Stimulated activated CD4-positive, alpha-beta T cell treated with anti-CD3 and anti-CD28 coated beads, Interleukin-12 subunit alpha, Interleukin-12 subunit beta, amount 100 ng/mL, for 48 hours (primary cell): ENCODE results near the gene MYNN.
"Not testable (repeated sequence)": the region's sequence is repeated elsewhere in the genome, so short reads cannot be mapped to it uniquely, and the experiment has no call there.

Experiments used
- DNase-seq, 3 donors: peaks; one replicate each; pipeline ENCODE4 v3.0.0-alpha.2; 2020; ENCODE audit warnings: low read depth in 2 of 3, low spot score in 1 of 3

Gene MYNN

DNA sequence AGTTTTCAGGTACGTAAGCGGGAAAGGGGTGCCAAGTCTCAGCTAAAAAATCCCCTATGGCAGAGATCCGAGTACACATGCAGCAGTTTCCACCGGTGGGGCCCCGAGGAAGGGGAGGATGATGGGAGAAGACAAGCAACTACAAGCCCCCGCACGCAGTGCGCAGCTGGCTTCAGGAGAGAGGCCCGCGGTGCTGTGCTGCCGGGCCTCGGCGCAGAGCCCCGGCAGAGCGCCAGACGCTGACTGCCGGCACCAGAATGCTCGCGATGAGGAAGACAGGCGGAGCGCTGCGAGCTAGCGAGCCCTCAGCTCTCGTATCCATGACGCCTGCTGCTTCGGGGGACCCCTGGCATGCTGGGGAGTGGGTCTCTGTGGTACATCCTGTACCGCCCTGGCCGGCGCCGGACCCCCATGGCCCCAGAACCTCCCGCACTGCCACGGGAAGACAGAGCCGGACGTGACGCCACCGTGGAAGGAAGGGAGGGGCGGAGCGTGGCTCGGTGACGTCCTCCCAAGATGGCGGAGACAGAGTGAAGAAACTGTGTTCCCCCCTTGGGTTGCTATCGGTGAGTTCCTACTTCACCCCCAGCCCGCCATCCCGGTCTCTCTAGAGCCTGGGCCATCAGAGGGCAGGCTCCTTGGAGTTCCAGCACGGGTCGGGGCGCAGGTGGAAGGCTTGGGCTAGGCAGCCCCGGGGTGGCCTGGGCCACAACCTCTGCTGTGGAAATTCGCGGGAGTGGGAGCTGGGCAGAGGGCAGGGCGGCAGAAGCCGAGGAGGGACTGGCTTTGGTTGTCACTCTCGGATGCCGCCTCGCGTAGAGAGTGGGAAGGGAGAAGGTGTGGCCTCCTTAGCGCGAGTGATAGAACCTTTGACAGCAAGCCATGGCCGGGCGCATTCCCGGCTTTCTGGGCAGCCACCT is at the start of gene MYNN:
Gene MYNN, plus strand, starts transcription at position 500 of the 920 bp plus-strand sequence. CDS start 900 bp downstream, outside the sequence.
- peak; percentile 85 to 90 (median 87) for DNase-seq

DNA sequence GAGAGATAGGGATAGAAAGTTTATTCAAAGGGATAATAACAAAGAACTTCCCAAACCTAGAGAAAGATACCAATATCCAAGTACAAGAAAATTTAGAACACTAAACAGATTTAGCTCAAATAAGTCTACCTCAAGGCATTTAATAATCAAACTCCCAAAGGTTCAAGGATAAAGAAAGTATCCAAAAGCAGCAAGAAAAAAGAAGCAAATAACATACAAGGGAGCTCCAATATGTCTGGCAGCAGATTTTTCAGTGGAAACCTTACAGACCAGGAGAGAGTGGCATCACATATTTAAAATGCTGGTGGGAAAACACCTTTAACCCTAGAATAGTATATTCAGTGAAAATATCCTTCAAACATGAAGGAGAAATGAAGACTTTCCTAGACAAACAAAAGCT is 41.3 kb upstream of the MYNN start:
- DNase-seq, result not testable (repeated sequence)

DNA sequence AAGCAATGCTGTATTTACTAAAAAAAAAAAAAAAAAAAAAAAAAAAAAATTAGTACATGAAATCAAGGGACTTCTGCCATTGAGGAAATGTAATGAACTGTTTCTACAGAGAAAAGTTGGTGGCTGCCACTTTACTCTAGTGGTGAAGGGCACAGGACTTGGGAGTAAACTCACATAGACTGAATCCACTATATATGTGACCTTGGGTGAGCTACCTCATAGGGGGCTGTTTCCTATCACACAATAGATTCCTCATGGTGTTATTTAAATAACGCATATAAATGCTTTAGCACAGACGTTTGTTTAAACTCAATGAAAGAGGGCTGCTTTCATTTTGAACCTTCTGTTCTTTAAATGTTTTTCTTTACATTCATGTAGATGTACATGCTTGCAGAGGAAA is 34.1 kb upstream of the MYNN start:
- no peak for DNase-seq

DNA sequence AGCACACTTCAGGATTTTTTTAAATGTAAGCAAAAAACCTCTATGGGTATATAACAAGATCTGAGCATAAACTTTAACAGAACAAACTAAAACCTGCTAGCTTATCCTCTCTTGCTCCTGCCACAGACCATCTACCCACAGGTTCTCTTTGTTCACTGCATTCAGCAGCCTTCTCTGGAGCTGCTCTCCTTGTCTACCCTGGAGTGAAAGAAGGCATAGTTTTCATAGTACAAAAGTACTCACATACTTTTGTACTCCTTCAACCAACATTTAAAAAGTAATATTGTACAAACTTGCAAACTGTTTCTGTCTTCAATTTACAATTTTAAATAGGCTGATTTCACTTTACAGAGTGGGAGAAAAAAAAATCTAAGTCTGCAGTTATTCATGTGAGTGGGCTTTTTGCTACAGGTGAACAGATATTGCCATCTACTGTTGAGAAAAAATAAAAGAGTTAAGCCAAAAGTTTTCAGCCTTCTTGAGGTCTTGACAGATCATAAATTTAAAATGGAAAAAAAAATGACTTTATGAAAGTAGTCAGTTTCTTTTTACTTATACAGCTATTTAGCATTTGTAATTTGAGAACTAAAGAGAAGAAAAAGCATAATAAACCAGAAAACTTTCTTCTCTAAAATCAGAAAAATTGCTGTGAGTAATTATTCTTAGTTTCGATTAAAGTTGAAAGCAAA is 28.7 kb upstream of the MYNN start:
- no peak for DNase-seq

DNA sequence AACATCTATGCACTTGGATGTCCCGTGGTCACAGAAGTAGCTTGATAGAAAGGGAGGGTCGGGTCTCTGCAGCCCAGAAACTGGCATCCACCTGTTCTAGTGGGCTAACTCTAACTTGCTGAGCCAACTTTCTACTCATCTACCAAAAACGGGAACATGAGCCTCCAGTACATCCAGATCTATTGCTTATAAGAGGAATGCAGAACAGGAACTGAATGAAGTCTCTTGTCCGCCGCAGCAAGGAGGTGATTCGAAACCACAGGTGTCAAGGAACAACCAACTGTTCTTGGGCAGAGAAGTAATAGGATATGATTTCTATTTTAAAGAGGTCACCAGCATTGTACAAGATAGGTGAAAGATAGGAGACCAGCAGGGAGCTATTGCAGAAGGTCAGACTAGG is 26.3 kb upstream of the MYNN start:
- DNase-seq, result no peak

DNA sequence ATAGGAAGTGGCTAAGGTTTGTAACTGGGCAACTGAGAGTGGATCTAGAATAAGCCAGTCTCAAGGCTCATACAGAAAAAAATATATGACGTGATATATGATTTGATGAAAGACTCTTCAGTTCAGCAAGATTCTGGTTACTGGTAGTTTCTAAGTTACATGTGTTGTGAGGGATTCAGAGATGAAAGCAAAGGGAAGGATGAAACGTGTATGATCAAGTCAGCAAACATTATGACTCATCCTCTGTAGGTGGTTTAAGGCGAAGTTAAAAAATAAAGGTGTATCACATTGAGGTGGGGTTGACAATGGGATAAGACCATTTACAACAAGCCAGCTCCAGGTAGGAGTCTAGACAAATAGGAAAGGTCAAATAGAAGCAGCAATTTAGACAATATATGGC is 24.5 kb upstream of the MYNN start:
- DNase-seq, result no peak

DNA sequence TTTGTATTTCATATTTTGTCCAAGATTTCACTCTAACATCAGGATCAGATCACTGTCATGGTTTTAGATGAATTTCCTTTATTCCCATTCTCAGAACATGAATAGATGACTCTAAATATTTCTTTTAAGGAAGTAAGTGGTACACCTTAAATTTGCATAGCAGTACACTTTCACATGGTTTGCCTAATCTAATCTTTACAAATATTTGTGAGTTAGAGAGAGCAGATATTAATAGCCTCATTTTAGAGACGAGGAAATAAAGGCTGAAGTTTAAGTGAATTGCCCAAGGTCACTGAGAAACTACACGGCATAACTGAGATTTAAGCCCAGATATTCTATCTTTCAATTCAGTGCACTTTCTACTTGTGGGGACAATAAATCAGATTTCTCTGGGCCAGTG is 22.5 kb upstream of the MYNN start:
- DNase-seq, result no peak

DNA sequence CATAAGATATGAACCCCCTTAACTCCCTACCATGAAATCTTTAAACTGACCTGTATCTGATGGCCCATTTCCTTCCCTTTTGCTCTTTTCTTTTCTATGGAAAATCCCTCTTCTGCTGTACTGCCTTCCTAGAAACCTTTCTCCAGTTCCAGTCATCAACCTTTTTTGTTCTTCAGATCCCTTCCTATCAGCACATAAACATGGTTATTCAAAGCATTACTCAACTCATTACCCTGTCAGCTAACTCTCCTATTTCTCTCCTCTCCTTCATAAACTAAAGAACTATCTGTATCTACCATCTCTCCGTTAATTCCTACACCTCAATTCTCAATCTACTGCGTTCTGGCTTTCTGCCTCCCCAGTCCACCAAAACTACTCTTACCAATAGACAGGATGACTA is 21.3 kb upstream of the MYNN start:
- no peak for DNase-seq

DNA sequence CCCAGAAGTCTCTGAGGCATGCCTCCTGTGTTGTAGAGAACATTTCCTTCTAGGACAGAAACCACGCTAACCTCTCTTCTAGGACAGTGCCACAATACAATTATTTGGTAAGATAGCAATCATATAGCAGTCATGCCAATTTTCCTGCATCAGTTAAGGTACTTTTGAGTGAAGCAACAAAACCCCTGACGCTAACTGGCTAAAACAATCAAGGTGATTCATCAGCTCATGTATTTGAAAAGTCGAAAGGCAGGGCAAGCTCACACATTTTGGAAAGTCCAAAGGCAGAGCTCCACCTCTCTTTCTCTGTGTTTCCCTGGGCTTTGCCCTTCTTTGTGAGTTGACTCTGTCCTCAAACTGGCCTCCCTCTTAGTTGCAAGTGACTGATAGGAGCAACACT is 18.5 kb upstream of the MYNN start:
- no peak for DNase-seq

DNA sequence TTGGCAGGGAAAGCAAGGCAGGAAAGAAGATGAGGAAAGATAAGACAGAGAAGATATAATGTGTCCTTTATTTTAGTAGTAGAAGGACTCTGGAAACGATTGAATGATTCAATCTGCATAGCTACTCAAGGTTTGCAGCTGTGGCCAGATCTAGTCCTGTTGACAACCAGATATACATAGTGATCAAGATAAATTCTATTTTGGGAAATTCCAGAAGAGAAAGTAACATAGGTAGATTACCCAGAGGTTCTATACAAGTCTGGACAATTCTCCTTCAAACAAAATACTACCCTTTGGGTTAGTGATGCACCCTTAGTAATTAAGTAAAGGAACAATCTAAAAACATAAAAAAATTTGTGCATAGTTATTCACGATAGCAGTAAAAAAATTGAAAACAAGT is 17.7 kb upstream of the MYNN start:
- DNase-seq, result no peak

DNA sequence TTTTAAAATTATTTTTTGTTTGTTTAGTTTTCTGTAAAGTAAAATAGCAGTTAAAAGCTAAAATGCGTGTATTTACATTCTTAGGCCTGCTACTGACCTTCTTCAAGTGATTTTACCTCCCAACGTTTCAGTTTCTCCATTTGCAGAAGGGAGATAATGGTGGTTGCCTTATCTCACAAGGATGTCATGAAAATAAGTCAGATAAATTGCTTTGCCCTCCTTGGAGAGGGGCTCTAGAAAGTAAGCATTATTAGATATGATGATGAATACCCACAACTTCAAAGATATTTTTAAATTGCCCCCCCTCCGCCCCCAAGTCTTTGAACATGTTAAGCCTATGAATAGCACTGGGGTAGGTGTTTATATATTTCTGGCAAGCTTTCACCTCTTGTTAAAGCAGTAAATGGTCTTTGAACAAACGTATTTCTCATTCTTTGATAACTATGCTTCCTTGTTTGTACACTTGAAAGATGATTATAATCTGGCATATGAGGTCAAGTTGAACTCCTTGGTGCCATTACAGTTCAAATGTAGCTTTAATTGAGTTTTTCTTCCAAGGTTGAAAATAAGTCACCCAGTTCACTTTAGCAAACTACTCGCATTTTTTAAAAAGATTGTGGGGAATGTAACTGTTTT is 14.7 kb upstream of the MYNN start:
- no peak for DNase-seq

DNA sequence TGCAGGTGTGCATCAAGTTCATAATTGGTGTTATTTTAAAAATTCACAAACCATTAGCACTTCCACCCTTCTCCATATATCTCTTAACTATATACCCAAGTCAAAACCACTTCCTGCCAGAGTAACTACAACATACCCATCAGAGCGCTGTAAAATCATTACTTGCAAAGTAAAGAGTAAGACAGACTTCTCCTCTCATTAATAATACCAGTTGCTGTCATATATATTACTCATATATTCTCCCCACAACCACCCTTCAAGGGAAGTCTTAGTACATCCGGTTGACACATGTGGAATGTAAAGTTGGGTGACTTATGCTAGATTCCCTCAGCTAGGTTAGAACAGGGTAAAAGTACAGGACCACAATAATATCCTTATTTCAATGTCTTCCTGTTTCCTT is 13.9 kb upstream of the MYNN start:
- DNase-seq, result no peak

DNA sequence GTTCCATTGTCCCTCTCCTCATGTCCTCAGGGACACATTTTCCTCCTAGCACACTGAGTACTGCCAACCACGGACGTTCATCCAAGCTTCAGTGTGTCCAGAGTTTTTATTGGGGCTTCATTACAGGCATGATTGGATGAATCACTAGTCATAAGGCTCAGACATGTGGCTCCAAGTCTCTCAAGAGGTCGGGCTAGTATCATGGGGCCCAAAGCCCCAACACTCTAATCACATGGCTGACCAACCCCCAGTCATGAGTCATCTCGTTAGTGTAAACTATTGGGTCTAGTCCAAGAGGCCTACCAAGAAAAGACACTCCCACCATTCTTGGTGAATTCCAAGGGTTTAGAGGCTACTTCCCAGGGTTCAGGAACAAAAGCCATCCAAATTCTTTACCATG is 12.7 kb upstream of the MYNN start:
- DNase-seq, result no peak

DNA sequence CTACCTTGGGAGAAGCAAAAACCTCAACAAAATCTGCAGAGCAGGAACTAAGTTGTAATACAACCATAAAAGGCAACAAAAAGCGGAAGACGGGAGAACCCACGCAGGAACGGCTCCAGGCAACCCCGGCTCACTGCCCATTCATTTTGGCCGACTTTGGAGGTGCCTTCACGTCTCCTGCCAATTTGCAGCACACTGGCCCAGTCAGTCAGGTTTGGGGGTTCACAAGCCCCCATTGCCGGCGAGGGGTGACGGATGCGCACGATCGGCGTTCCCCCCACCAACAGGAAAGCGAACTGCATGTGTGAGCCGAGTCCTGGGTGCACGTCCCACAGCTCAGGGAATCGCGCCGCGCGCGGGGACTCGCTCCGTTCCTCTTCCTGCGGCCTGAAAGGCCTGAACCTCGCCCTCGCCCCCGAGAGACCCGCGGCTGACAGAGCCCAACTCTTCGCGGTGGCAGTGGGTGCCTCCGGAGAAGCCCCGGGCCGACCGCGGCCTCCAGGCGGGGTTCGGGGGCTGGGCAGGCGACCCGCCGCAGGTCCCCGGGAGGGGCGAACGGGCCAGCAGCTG is 8.8 kb upstream of the MYNN start:
- peak; percentile 52 to 62 (median 57) for DNase-seq

DNA sequence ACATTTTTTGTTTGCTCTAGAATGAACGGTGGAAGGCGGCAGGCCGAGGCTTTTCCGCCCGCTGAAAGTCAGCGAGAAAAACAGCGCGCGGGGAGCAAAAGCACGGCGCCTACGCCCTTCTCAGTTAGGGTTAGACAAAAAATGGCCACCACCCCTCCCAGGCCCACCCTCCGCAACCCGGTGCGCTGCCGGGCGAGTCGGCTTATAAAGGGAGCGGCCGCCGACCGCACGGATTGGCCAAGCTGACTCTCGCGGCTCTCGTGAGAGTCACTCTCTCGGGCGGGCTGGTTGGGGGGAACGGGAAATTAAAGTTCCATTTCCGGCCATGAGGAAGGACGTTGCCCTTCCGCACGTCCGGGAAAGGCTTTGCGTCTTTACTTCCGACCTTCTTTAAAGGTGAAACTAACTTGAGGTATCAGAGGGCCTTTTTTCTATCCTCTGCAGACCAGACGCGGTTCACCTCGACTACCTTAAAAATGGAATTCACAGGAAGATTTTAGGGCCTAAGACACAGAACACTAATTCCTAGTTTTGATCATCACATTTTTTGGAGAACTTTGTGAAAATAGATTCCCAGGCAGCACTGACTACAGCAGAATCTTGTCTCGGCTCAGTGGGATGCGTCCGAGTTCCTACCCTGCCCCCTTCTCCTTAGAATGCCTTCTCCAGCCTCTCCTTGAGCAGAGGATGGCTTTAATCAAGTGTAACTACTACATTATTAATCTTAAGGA is 8.1 kb upstream of the MYNN start, which contains the start of gene TERC:
Gene TERC, minus strand, starts transcription at position 179 of the 731 bp plus-strand sequence.
- DNase-seq, result peak; percentile 85 to 91 (median 87)

DNA sequence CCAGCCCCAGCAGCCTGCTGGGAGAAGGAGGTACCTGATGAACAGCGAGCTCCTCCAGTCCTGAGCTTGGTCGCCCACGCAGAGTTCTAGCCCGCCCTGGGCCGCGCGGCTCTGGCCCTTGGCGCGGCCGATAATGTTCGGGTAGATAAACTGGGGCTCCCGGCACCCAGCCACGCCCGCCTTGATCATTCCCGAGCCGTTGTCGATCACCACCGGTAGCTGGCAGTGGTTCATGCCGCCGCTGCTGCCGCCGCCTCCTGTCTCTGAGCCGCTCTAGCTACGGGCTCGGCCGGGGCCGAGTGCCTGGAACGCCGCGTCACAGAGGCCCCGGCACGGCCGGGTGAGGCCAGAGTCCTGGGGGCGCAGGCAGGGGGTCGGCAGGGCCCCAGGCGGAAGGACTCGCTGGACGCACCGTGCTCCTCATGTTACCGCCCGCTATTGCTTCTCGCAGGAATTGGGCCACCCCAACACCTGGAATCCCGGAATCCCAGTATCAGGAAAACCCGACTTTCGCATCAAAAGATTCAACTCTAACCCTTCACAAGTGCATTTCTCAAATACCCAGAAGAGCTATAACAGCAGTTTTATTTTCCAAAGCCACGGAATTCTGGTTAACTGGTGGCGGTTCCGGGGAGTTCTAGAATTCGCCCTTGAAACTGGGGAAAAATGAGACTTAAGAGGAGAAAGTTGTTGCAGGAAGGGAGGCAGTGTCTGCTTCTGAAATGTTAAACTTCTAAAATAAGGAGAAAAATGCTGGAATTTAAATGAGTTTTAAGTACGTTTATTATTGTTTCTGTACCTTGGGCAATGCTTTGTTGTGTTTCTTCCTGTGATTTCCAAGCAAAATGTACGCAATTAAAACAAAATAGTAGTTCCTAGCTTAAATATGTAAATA is 3.7 kb upstream of the MYNN start, which contains the start of gene ACTRT3:
Gene ACTRT3, minus strand, starts transcription at position 275 of the 895 bp plus-strand sequence. Its CDS starts 41 bp downstream, at position 234.
- DNase-seq, result peak; percentile 46 to 59 (median 57)

DNA sequence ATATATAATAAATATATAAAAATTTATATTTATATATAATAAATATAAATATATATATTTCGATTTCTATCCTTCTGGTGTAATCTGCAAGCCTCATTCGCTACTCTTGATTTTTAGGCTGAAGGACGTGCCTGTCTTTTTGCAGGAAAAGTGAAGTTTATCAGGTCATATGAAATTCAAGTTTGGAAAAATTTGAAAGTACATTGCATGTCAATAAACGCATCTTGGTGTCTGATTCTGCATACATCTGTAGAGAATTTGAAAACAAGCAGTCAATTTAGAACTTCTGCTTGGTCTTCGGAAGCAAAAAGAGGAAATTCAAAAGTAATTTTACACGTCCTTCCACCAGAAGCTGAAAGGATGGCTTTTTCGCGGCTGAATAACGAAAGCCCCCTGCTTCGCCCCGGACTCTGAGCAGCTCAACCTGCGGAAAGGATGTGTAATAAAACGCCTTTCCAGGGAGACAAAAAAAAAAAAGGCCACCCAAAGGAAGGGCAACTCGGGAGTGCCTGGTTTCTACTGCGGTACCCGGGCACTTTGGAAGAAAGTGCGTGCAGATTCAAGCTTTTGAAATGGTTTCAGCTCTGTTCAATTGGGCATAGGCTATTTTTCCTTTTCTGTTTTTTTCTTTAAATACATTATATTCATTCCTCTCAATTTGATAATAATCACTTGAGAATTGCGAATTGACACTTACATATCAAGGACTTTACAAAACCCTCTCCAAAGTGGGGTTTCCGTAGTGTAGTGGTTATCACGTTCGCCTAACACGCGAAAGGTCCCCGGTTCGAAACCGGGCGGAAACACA is 1.5 kb upstream of the MYNN start:
- DNase-seq, result peak; percentile 29 to 94 (median 35)

DNA sequence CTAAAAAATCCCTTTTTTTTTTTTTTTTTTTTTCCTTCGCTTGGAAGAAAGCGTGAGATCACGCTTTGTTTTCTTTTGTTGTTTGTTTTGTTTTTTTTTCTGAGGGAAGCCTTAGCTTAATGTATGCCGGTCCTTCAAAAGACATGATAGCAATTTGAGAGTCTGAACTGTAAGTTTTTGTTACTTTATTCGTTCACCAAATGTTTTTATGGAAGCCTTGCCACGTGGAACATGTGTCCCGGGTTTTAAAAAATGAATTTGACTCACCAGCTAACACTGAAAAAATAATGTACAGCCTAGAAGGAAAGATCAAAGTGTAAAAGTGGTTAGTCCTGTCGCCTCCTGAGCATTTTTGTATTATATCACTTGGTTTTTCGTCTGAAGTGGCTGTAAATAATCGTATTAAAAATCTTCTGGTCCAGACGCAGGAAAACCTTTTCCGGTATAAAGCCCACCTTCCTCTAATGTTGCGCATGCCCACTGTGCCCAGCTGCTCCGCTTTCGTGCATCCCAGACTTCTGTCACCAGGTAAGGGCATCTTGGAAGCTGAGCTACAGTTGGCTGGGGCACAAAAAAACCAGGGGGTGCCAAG is 795 bp upstream of the MYNN start:
- peak in 2 of 3 donors; percentile 43 to 47 for DNase-seq
